GM19239 (cell line): ENCODE data around the gene CXCL3.
"Not testable (repeated sequence)": the region's sequence is repeated elsewhere in the genome, so short reads cannot be mapped to it uniquely, and the experiment has no call there.

Source experiments
- DNase-seq: peaks from one replicate; pipeline ENCODE4 v3.0.0; 2011; ENCODE audit warnings: low spot score; ENCODE audit not compliant: insufficient read length
- FAIRE-seq: peaks from 2 replicates; lab custom pipeline; 2011; peaks lifted over from hg19 to GRCh38; lab: Jason Lieb, UNC

Gene CXCL3

DNA sequence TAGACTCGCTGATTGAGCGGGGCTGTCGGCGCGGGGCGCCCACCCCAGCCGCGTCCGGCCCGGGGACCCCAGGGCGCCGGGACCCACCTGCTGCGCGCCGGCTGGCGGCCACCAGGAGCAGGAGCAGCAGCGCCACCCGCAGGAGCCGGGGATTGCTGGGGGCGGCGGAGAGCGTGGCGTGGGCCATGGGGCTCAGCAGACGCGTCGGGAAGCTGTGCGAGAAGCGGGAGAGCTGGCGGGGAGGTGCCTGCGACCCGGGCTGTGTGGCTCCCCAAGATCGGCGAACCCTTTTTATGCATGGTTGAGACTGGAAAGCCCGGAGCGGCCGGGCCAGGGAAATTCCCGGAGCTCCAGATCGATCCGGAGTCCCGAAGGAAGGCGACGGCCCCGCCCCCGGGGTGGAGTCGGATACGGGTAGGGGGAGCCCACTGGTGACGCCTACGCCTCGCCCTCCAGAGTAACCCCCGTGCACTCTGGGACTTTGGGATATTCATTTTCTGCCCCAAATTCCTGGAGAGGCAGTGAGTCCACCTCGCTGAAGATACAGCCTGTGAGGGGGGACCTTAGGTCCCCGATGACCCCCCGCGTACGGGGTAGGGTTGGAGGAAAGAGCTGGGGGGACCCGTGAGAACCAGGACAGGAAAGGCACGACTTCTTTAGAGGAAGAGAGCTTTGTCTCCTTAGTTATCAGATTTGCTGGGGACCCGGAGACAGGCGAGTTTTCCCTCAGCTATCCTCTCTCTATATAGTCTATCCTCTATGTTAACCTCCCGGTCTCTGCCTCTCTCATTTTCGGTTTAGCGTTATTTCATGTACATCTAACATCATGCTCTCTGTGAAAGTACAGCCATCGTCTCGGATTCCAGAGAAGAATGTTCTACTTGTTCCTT lies at the start of gene CXCL3:
TSS of gene CXCL3 (minus strand) at position 265 of the 890 bp plus-strand sequence. CDS start at position 187, 78 bp downstream.
- DNase-seq (no peak), FAIRE-seq (peak; percentile 39)

GRCh38 chr4:74087481-74087880 lies 49.0 kb upstream of the CXCL3 start:
- DNase-seq: no peak
- no peak for FAIRE-seq

DNA sequence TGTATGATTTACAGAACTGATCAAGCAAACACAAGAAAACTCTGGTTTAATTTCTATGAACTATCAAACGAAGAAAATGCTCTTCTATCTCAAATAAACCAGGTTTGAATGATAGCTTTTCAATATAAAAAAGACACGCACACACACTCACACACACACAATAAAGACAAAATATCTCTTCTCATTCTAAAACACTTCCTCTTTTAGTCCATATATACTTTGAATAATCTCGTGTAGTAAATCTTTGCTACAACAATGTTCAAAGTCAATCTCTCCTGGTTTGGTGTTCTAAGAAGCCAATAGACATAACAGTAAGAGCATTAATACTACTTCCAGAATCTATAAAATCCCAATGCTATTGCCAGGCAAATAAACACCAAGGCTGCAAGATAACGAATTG lies 47.2 kb upstream of the CXCL3 start:
- DNase-seq: no peak
- no peak for FAIRE-seq

DNA sequence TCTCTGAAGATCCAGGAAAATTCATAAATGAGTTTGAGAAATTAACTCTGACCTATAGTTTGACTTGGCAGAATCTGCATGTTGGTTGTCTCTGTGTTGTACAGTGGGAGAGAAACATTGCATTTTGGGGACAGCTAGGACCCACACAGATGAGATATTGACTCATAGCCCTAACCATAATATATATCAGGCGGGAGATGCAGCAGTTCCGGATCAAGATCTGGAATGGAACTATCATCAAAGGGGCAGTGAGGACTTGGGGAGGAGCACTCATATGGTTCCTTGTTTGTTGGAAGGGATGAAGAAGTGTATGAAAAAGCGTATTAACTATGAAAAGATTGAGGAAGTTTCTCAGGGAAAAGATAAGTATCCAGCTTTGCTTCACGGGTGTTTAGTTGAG lies 46.5 kb upstream of the CXCL3 start:
- DNase-seq: no peak
- no peak for FAIRE-seq

GRCh38 chr4:74083546-74083945 lies 45.1 kb upstream of the CXCL3 start:
- DNase-seq: no peak
- FAIRE-seq: no peak

- no peak for FAIRE-seq
- no peak for DNase-seq
Observed at GRCh38 chr4:74081035-74081434, 42.5 kb upstream of the CXCL3 start.

DNA sequence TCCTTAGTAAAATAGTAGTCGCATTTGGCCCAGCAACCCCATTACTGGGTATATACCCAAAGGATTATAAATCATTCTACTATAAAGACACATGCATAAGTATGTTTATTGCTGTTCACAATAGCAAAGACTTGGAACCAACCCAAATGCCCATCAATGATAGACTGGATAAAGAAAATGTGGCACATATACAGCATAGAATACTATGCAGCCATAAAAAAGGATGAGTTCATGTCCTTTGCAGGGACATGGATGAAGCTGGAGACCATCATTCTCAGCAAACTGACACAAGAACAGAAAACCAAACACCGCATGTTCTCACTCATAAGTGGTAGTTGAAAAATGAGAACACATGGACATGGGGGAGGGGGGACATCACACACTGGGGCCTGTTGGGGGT lies 41.9 kb upstream of the CXCL3 start:
- not testable (repeated sequence) for FAIRE-seq, DNase-seq

DNA sequence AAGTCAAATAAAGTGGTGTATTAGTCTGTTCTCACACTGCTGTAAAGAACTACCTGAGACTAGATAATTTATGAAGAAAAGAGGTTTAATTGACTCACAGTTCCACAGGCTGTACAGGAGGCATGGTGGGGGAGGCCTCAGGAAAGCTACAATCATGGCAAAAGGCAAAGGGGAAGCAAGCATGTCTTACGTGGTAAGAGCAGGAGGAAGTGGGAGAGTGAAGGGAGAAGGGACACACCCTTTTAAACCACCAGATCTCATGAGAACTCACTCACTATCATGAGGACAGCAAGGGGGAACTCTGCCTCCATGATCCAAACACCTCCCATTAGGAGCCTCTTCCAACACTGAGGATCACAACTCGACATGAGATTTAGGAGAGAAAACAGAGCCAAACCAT lies 40.5 kb upstream of the CXCL3 start:
- not testable (repeated sequence) for DNase-seq

DNA sequence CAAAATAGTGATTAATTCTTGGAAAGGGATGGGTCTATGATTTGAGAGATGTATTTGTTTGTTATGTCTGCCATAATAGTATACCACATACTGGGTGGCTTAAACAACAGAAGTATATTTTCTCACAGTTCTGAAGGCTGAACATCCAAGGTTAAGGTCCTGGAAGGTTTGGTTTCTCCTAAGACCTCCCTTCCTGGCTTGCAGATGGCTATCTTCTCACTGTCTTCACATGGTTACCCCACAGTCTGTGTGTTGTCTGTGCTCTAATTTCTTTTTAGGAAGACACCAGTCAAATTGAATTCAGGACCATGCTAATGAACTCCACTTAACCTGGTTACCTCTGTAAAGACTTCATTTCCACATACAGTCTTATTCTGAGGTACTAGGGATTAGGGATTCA lies 34.9 kb upstream of the CXCL3 start:
- DNase-seq: no peak
- FAIRE-seq: no peak

More for the DNA sequence above, 40.5 kb upstream of the CXCL3 start:
- FAIRE-seq: not testable (repeated sequence)

- no peak for DNase-seq
- no peak for FAIRE-seq
Observed at GRCh38 chr4:74072739-74073138, 34.2 kb upstream of the CXCL3 start.

GRCh38 chr4:74067586-74067985 lies 29.1 kb upstream of the CXCL3 start:
- FAIRE-seq: no peak
- no peak for DNase-seq

- DNase-seq (no peak), FAIRE-seq (no peak)
Observed at GRCh38 chr4:74066232-74066631, 27.7 kb upstream of the CXCL3 start.

- DNase-seq: no peak
- no peak for FAIRE-seq
Observed at GRCh38 chr4:74065115-74065642, 26.7 kb upstream of the CXCL3 start.

- DNase-seq (no peak), FAIRE-seq (no peak)
Observed at GRCh38 chr4:74063859-74064258, 25.4 kb upstream of the CXCL3 start.

DNA sequence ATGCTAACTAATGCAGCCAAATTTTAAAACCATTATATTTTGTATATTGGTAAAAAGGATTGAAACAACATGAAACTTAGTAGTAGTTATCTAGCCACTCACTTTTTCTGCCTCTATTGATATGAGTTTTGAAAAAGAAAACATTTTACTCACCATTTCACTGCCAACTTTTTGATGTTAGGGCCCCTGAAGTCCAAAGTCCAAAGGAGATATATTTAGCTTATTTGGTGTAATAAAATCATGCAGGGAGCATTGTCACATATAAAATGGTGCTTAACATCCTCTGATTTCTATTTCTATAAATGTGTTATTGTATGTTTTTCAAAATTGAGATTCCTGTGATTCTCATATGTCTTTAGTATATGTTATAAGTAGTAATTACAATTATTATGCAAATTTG lies 24.5 kb upstream of the CXCL3 start:
- FAIRE-seq (no peak), DNase-seq (no peak)

DNA sequence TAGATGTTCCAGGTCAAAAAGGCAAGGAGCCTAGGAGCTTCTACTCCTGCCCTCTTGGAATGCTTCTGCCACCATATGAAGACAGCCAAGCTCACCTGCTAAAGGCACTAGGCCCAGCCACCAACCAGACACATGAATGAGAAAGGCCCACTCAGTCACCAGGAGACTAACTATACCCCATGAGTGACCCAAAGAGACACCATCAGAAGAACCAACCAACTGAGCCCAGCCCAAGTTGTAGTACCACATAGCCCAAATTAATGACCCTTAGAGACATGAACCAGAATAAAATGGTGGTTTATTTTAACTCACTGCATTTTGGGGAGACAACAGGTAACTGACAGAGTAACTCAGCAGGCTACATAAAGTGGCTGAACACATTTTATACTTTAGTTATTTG lies 22.9 kb upstream of the CXCL3 start:
- FAIRE-seq (no peak), DNase-seq (no peak)

DNA sequence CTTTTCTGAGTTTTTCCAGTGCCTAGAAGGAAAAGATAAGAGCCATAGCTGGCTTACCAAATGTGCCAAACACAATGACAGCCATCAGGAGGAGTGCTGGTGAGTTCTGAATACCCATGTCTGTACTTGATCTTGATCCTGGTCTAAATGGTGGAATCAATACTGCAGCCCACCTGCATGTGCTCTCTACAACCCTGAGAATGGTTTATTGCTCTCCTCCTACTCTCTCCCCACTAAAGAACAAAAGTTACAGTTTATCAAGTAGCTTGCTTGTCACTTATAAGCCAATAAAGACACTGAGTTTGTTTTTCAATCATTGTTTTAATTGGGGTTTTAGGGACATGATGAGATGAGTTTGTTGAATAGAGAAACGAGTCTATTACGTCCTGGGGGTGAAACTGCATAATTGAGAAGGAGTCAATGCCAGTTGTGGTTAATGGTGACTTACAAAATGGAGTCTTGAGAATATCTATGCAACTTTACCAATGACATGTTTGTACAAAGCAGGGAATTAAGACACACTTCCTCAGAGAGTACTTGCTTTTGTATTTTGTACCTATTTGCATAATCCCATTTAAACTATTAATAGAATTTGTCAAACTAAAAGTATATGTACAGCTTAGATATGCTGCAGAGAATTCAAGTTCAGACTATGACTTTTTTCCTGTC lies 20.8 kb upstream of the CXCL3 start:
- no peak for FAIRE-seq
- DNase-seq: no peak

GRCh38 chr4:74058048-74058651 lies 19.7 kb upstream of the CXCL3 start:
- FAIRE-seq: no peak
- no peak for DNase-seq

GRCh38 chr4:74057588-74057987 lies 19.1 kb upstream of the CXCL3 start:
- no peak for FAIRE-seq
- no peak for DNase-seq

DNA sequence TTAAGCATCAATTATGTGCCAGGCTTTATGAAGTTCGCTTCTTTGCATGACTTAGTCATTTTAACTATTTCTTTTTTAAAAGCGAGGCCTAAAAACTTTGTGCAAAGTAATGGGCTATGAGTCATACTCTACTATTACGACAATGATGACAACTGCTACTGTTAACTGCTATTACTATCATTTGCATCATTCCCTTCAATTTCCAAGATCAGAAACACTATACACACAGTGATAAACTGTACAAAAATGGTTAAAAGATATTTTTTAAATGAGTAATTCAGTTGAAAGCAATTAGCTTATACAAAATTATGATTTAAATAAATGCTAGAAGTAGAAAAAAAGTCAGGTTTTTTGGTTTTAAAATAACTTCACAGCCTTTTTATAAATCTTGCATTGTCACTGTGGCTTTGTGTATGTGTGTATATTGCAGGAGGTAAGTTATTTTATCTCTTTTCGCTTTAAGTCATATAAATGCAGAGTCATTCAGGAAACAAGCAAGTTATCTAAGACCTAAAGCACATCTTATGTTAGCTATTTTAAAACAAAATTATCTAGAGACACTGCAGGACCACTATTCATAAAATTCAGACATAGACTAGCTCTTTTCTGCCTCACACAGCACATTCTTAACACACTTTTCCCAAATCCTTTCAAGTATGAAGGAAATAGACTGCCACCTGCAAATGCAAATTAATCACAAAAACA lies 18.5 kb upstream of the CXCL3 start:
- DNase-seq: no peak
- FAIRE-seq: no peak
